GM18868 (cell line): ENCODE measurements around the gene RAB40B.
"Not testable (repeated sequence)": the region's sequence is repeated elsewhere in the genome, so short reads cannot be mapped to it uniquely, and the experiment has no call there.

ENCODE experiments used
- ATAC-seq: cut with Tn5 transposase; IDR thresholded peaks from one replicate; pipeline ENCODE4 v1.9.1; 2021; ENCODE audit warnings: mild to moderate bottlenecking, moderate library complexity; ENCODE audit not compliant: unreplicated experiment

The RAB40B gene, protein sequence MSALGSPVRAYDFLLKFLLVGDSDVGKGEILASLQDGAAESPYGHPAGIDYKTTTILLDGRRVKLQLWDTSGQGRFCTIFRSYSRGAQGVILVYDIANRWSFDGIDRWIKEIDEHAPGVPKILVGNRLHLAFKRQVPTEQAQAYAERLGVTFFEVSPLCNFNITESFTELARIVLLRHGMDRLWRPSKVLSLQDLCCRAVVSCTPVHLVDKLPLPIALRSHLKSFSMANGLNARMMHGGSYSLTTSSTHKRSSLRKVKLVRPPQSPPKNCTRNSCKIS

DNA sequence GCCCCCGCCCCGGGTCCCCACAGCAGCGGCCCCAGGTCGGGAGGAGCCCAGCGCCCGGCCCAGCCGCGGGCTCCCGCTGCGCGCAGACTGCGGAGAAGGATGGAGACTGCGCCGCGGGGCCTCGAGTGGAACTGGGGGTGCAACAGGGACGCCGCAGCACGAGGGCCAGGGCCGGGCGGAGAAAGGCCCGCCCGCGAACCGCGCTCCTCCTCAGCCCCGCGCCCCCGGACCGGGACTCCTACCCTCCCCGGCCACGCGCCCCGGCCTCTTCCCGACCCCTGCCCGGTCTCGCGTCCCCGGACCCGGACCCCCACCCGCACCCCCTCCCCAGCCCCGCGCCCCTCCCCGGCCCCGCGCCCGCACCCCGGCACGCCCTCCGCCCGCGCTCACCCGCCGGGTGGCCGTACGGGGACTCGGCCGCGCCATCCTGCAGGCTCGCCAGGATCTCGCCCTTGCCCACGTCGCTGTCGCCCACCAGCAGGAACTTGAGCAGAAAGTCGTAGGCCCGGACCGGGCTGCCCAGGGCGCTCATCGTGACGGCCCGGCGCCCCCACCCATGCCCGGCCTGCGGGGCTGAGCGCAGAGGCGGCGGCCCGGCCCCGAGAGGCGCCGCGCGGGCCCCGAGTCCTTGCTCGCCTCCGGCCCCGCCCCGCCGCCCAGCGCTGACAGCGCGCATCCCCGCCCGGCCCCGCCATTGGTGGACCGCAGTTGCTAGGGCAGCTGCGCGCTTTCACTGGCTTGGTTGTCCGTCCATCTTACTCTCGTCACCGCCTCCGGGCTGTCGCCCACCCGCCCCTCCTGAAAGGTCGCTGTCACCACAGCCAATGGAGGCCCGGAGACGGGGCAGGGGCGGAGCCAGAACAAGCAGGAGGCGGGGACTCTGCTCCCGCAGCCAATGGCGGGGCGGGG lies at the start of gene RAB40B:
RAB40B (minus strand) TSS at position 634 of the 909 bp plus-strand sequence; CDS start at position 532, 102 bp downstream.
- peak; percentile 98 for ATAC-seq

GRCh38 chr17:82745524-82745923 lies 47.0 kb upstream of the RAB40B start:
- no peak for ATAC-seq

GRCh38 chr17:82744736-82745135 lies 46.2 kb upstream of the RAB40B start:
- ATAC-seq = not testable (repeated sequence)

- ATAC-seq = no peak
Observed at GRCh38 chr17:82743344-82744219, 45.1 kb upstream of the RAB40B start.

- no peak for ATAC-seq
Observed at GRCh38 chr17:82740906-82741759, 42.6 kb upstream of the RAB40B start.

GRCh38 chr17:82737967-82738877 lies 39.7 kb upstream of the RAB40B start:
- ATAC-seq = no peak

- ATAC-seq = no peak
Observed at GRCh38 chr17:82736511-82737185, 38.1 kb upstream of the RAB40B start.

DNA sequence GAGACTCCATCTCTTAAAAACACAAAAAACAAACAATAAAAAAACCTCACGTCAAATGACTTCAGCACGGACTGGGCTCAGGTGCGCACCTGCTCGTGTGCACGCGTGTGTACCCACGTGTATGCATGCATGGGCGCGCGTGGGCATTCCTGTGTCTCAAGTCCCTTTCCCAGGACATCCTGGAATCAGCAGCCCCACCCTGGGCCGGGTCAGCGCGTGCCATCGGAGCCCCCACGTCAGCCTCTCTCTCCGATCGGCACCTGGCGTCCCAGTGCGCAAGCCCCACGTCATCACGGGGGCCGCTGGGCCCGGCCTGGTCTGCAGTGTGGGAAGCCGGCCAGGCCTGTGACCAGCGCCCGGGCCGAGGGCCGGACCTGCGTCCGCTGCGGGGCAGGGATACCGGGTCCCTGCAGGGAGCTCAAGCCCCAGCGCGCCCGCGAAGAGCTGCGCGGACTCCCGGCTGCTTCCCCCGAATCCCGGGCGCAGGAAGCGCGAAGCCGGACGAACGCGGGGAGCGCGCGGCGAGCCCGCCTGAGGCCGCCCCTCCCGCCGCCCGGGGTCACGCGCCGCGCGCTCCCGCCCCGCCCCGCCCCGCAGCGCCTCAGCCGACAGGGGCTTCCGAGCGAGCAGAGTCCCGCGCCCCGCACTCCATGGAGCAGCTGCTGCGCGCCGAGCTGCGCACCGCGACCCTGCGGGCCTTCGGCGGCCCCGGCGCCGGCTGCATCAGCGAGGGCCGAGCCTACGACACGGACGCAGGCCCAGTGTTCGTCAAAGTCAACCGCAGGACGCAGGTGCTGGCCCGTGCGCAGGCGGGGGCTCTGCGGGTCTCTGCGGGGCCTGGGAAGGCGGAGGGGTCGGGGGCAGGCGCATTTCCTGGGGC lies 36.7 kb upstream of the RAB40B start, which contains the start of gene FN3K:
FN3K (plus strand) TSS at position 629 of the 880 bp plus-strand sequence; CDS start at position 651, 22 bp downstream.
- ATAC-seq = no peak

- ATAC-seq = no peak
Observed at GRCh38 chr17:82732118-82732743, 33.7 kb upstream of the RAB40B start.

- no peak for ATAC-seq
Observed at GRCh38 chr17:82729479-82730260, 31.2 kb upstream of the RAB40B start.

DNA sequence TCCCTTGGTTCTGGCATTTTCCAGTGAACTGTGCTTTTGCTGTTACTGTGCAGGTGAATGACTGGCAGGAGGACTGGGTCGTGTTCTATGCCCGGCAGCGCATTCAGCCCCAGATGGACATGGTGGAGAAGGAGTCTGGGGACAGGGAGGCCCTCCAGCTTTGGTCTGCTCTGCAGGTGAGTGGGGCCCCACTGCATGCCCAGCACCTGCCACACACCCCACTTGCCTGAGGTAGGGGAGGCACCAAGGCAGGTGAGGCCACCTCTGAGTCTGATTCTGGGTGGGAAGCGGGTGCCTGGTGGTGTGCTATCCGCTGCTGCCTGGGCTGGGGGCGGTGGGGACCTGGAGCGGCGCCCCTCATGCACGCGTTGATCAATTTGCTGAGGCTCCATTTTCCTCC lies 27.9 kb upstream of the RAB40B start:
- no peak for ATAC-seq

DNA sequence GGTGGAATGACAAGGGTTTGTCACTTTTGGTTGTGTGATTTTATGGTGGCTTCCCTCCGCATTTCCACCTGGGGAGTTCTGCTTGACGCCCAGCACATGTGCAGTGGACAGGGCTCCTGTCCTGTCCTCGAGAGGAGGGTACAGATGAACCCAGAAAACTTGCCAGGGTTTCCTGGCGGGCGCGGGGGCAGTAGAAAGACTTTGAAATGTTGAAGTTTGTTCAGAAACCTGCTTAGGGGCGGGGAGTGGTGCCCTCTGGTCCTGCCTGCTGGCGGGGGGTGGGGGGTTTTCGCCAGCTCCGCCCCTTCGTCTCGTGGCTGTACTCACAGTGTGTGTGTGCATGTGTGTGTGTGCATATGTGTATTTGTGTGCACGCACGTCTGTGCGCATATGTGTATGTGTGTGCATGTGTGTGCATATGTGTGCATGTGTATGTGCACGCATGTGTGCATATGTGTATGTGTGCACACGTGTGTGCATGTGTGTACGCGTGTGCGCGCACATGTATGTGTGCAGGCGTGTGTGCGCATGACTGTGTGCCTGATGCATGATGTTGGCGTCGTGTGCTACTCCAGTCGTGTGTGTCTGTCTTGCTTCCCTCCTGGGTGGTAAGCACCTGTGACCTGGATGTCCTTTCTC lies 24.8 kb upstream of the RAB40B start:
- ATAC-seq = no peak

DNA sequence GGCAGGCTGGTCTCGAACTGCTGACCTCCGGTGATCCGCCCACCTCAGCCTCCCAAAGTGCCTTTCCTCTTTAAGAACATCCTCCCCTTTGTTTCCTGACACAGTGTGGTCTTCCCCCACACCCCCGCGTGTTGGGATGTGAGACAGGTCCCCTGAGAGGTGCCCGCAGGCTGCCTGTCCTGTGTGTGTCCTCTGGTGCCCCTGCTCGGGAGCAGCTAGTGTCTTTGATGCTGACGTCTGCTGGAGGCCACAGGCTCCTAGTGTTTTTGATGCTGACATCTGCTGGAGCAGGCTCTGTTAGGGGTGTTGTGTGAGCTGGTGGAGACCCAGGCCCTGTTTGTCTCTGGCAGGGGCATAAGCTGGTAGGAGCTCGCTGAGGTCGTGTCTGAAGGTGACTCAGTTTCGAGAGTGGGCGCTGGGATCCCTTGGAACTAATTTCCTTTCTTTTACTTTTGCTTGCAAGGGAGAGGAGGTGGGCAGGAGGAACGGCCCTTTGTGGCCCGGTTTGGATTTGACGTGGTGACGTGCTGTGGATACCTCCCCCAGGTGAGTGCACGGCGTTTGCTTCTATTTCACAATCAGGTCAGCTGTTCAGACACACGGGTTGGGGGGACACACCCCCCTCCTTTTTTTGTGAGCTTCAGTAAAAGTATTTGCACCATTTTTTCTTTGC lies 24.0 kb upstream of the RAB40B start:
- ATAC-seq = no peak

GRCh38 chr17:82720204-82720603 lies 21.7 kb upstream of the RAB40B start:
- no peak for ATAC-seq
